ENCODE results near the gene CYB5R4. TPM values are rescaled to one million over a fixed set of nuclear protein-coding genes. Genes with fewer than 3 reads are reported as not detected.
"Not testable (repeated sequence)": the region's sequence is repeated elsewhere in the genome, so short reads cannot be mapped to it uniquely, and the experiment has no call there.

The CYB5R4 gene
- total RNA-seq, 4 donors from 2014 or later, result 9.7 to 15.4 (median 10.5) TPM

GRCh38 chr6:83889621-83890020 lies 30.1 kb downstream of the CYB5R4 start:
- Histone ChIP-seq H3K4me3 (no peak overlapping the region), H3K4me1 (peaks cover 0 to 5% (median 3%) of the 10 kb centered on the region in 4 donors), H3K27ac (replicated peaks in 1 of 4) (no peak overlapping the region), H3K36me3 (no peaks in the 10 kb centered on the region), H3K27me3 (no peaks in the 10 kb centered on the region), H3K9me3 (no peaks in the 10 kb centered on the region)
- WGBS, result 100% methylated on average over 1 of the region's 1 CpG
- DNase-seq (ENCODE audit: extremely low spot score), result no peak
- TF ChIP-seq CTCF (IDR thresholded peaks at IDR 0.05), result no peak
- TF ChIP-seq POLR2A (IDR thresholded peaks at IDR 0.05; ENCODE audit: low read depth), result no peak
- TF ChIP-seq EP300 (IDR thresholded peaks at IDR 0.05), result no peak
- no peak for TF ChIP-seq POLR2AphosphoS5 (IDR thresholded peaks at IDR 0.05)
- intact Hi-C loops (cut with DNase I), result no loop called here

GRCh38 chr6:83890520-83890919 lies 31.0 kb downstream of the CYB5R4 start:
- DNase-seq (ENCODE audit: extremely low spot score), result no peak
- Histone ChIP-seq H3K4me1 (peaks cover 0 to 5% (median 3%) of the 10 kb centered on the region in 4 donors), H3K9me3 (no peaks in the 10 kb centered on the region), H3K27me3 (no peaks in the 10 kb centered on the region), H3K27ac (replicated peaks in 1 of 4) (no peak overlapping the region), H3K4me3 (no peak overlapping the region), H3K36me3 (no peaks in the 10 kb centered on the region)
- intact Hi-C loops (cut with DNase I), result no loop called here
- TF ChIP-seq POLR2AphosphoS5 (IDR thresholded peaks at IDR 0.05) (no peak), EP300 (IDR thresholded peaks at IDR 0.05) (no peak), POLR2A (IDR thresholded peaks at IDR 0.05; ENCODE audit: low read depth) (no peak), CTCF (IDR thresholded peaks at IDR 0.05) (no peak)
- 91% methylated on average over 4 of the region's 4 CpGs for WGBS

GRCh38 chr6:83891586-83891985 lies 32.1 kb downstream of the CYB5R4 start:
- no peak for DNase-seq (ENCODE audit: extremely low spot score)
- Histone ChIP-seq H3K4me1 (peaks cover 0 to 5% (median 3%) of the 10 kb centered on the region in 4 donors), H3K9me3 (no peaks in the 10 kb centered on the region), H3K27me3 (no peaks in the 10 kb centered on the region), H3K36me3 (no peaks in the 10 kb centered on the region), H3K27ac (replicated peaks in 1 of 4) (no peak overlapping the region), H3K4me3 (no peak overlapping the region)
- no peak for TF ChIP-seq POLR2A (IDR thresholded peaks at IDR 0.05; ENCODE audit: low read depth)
- no peak for TF ChIP-seq CTCF (IDR thresholded peaks at IDR 0.05)
- TF ChIP-seq POLR2AphosphoS5 (IDR thresholded peaks at IDR 0.05), result no peak
- no peak for TF ChIP-seq EP300 (IDR thresholded peaks at IDR 0.05)
- 93% methylated on average over 4 of the region's 4 CpGs for WGBS
- intact Hi-C loops (cut with DNase I), result no loop called here

- WGBS, result 89% methylated on average over 1 of the region's 1 CpG
- TF ChIP-seq CTCF (IDR thresholded peaks at IDR 0.05) (no peak), EP300 (IDR thresholded peaks at IDR 0.05) (no peak), POLR2AphosphoS5 (IDR thresholded peaks at IDR 0.05) (no peak), POLR2A (IDR thresholded peaks at IDR 0.05; ENCODE audit: low read depth) (no peak)
- Histone ChIP-seq H3K4me3 (no peak overlapping the region), H3K36me3 (no peaks in the 10 kb centered on the region), H3K9me3 (no peaks in the 10 kb centered on the region), H3K4me1 (peaks cover 0 to 5% (median 3%) of the 10 kb centered on the region in 4 donors), H3K27me3 (no peaks in the 10 kb centered on the region), H3K27ac (replicated peaks in 1 of 4) (no peak overlapping the region)
- intact Hi-C loops (cut with DNase I), result no loop called here
- DNase-seq (ENCODE audit: extremely low spot score), result no peak
Observed at GRCh38 chr6:83893024-83893423, 33.5 kb downstream of the CYB5R4 start.

GRCh38 chr6:83897094-83897493 lies 37.6 kb downstream of the CYB5R4 start:
- 100% methylated on average over 1 of the region's 2 CpGs for WGBS

More at GRCh38 chr6:83897094-83897493, 37.6 kb downstream of the CYB5R4 start:
- H3K27me3 ChIP-seq; intact Hi-C loops (cut with DNase I); DNase-seq (ENCODE audit: extremely low spot score); H3K4me1 ChIP-seq; H3K4me3 ChIP-seq; H3K9me3 ChIP-seq; H3K36me3 ChIP-seq; H3K27ac ChIP-seq (replicated peaks in 1 of 4): not testable (repeated sequence)

Measured in esophagus muscularis mucosa (tissue), 4 donors.